Measurements from ENCODE around the gene ZNF814. TPM values are rescaled to one million over a fixed set of nuclear protein-coding genes. Genes with fewer than 3 reads are reported as not detected.
"Not testable (repeated sequence)": the region's sequence is repeated elsewhere in the genome, so short reads cannot be mapped to it uniquely, and the experiment has no call there.

The ZNF814 gene
- total RNA-seq, 1 experiment from 2014 or later = 4.8 TPM

DNA sequence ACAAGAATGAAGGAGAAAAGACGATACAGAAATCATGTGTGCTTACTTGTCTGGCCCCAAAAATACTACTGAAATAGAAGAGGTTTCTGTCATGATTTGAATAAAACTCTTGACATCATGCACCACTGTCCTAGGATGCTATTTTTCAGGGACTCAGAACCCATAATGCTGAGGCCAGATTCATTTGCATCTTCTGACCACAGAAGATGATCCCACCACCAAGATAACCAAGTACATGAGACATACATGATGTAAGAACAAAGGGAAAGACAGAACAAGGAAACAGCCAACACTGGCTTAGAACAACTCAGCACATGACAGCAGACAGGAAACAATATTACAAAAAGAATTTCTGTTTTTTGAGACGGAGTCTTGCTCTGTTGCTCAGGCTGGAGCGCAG, 76.6 kb downstream of the ZNF814 start:
- ChIA-PET POLR2A (interaction anchor here (0.7 kb wide), 1 partner anchor 37 kb away, joined by 3 read pairs; no protein-coding TSS in a partner anchor), CTCF (no interaction called here)
- Histone ChIP-seq H3K27ac (ENCODE audit: low read length) (no peak overlapping the region), H3K4me3 (ENCODE audit: low read depth in 2 of 2, low read length in 2 of 2) (no peak overlapping the region), H3K27me3 (ENCODE audit: control insufficient read depth, insufficient read depth, low read length) (no peaks in the 10 kb centered on the region), H3K9me3 (ENCODE audit: control insufficient read depth, insufficient read depth, low read depth, low read length) (no peaks in the 10 kb centered on the region), H3K36me3 (ENCODE audit: control insufficient read depth, insufficient read depth, low read length) (no peaks in the 10 kb centered on the region), H3K4me1 (ENCODE audit: control insufficient read depth, insufficient read depth, low read length) (peaks cover 6% of the 10 kb centered on the region)
- TF ChIP-seq REST (IDR thresholded peaks at IDR 0.05; ENCODE audit: insufficient read depth in 1 of 2, low read depth in 2 of 2, low read length in 1 of 2) (no peak), SIN3A (IDR thresholded peaks at IDR 0.05; ENCODE audit: borderline replicate concordance, insufficient read depth, low read depth, low read length) (no peak), POLR2AphosphoS5 (IDR thresholded peaks at IDR 0.05; ENCODE audit: low read depth, low read length) (no peak), CTCF (IDR thresholded peaks at IDR 0.05) (no peak)
- intact Hi-C loops (cut with micrococcal nuclease; ENCODE audit: unreplicated experiment) = no loop called here
- no peak for DNase-seq (ENCODE audit: low read depth, low spot score)
- ATAC-seq = no peak
- in situ Hi-C loops (cut with HindIII; ENCODE audit: low pct_unique_long_range_greater_than_20kb, low sequenced_read_pairs) = no loop called here
- BruUV-seq (replicated peaks) = no TSS peak

- H3K4me3 ChIP-seq (ENCODE audit: low read depth in 2 of 2, low read length in 2 of 2); in situ Hi-C loops (cut with HindIII; ENCODE audit: low pct_unique_long_range_greater_than_20kb, low sequenced_read_pairs); CTCF ChIA-PET; H3K4me1 ChIP-seq (ENCODE audit: control insufficient read depth, insufficient read depth, low read length); intact Hi-C loops (cut with micrococcal nuclease; ENCODE audit: unreplicated experiment); H3K9me3 ChIP-seq (ENCODE audit: control insufficient read depth, insufficient read depth, low read depth, low read length); POLR2A ChIA-PET; ATAC-seq; H3K36me3 ChIP-seq (ENCODE audit: control insufficient read depth, insufficient read depth, low read length); H3K27ac ChIP-seq (ENCODE audit: low read length); H3K27me3 ChIP-seq (ENCODE audit: control insufficient read depth, insufficient read depth, low read length); DNase-seq (ENCODE audit: low read depth, low spot score): not testable (repeated sequence)
- TSS peak; percentile 49 for BruUV-seq (replicated peaks)
Observed at GRCh38 chr19:57810410-57811295, 78.2 kb downstream of the ZNF814 start.

DNA sequence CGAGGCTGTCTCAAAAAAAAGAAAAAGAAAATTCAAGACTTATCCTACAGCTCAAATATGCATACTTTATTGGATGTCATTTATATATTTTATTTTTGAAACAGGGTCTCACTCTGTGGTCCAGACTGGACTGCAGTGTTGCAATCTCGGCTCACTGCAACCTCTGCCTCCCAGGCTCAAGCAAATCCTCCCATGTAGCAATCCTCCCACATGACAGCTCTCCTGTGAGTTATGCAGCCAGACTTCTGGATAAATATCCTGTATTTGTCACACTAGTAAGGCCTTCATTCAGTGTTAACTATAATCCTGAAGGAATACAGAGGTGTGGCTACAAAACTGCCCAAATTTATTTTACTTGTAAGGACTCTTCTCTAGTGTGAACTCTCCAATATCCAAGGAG, 81.3 kb downstream of the ZNF814 start:
- no TSS peak for BruUV-seq (replicated peaks)
- intact Hi-C loops (cut with micrococcal nuclease; ENCODE audit: unreplicated experiment) (no loop called here), in situ Hi-C loops (cut with HindIII; ENCODE audit: low pct_unique_long_range_greater_than_20kb, low sequenced_read_pairs) (no loop called here)
- H3K27ac ChIP-seq (ENCODE audit: low read length) = no peak overlapping the region
- no peaks in the 10 kb centered on the region for H3K9me3 ChIP-seq (ENCODE audit: control insufficient read depth, insufficient read depth, low read depth, low read length)
- DNase-seq (ENCODE audit: low read depth, low spot score) (no peak), ATAC-seq (no peak)
- H3K27me3 ChIP-seq (ENCODE audit: control insufficient read depth, insufficient read depth, low read length) = no peaks in the 10 kb centered on the region
- TF ChIP-seq REST (IDR thresholded peaks at IDR 0.05; ENCODE audit: insufficient read depth in 1 of 2, low read depth in 2 of 2, low read length in 1 of 2) = no peak
- no peak for TF ChIP-seq POLR2AphosphoS5 (IDR thresholded peaks at IDR 0.05; ENCODE audit: low read depth, low read length)
- TF ChIP-seq SIN3A (IDR thresholded peaks at IDR 0.05; ENCODE audit: borderline replicate concordance, insufficient read depth, low read depth, low read length) = no peak
- no peak for TF ChIP-seq TCF7L2 (IDR thresholded peaks at IDR 0.05; ENCODE audit: low read depth, low read length)
- no peak for TF ChIP-seq CTCF (IDR thresholded peaks at IDR 0.05)
- H3K4me1 ChIP-seq (ENCODE audit: control insufficient read depth, insufficient read depth, low read length) = peaks cover 6% of the 10 kb centered on the region; the same call in 1 of the 2 replicates
- no peak overlapping the region for H3K4me3 ChIP-seq (ENCODE audit: low read depth in 2 of 2, low read length in 2 of 2)
- no peaks in the 10 kb centered on the region for H3K36me3 ChIP-seq (ENCODE audit: control insufficient read depth, insufficient read depth, low read length)
- CTCF ChIA-PET = no interaction called here
- POLR2A ChIA-PET = no interaction called here
